Colonic mucosa (tissue), 4 donors: ENCODE results near the gene ZNF606. TPM values are rescaled to one million over a fixed set of nuclear protein-coding genes. Genes with fewer than 3 reads are reported as not detected.

ENCODE experiments used
- DNase-seq: peaks from one replicate; pipeline ENCODE4 v3.0.0-alpha.2; 2020
- H3K27ac ChIP-seq: fragments of 200-600 bp; one replicate; pipeline ENCODE4 v1.8.0; 2021
- H3K27me3 ChIP-seq: fragments of 200-600 bp; one replicate; pipeline ENCODE4 v1.8.0; 2021
- H3K36me3 ChIP-seq: fragments of 200-600 bp; one replicate; pipeline ENCODE4 v1.8.0; 2021
- H3K4me1 ChIP-seq: fragments of 200-600 bp; one replicate; pipeline ENCODE4 v1.8.0; 2021; ENCODE audit warnings: mild to moderate bottlenecking
- H3K4me3 ChIP-seq: fragments of 200-600 bp; one replicate; pipeline ENCODE4 v1.8.0; 2021
- H3K9ac ChIP-seq, 2 donors: one replicate each; pipeline ENCODE4 v1.7.0; 2013; ENCODE audit warnings: control low read depth in 2 of 2, low read depth in 2 of 2, low read length in 2 of 2
- H3K9me3 ChIP-seq: fragments of 200-600 bp; one replicate; pipeline ENCODE4 v1.8.0; 2021
- intact Hi-C: fragments of 100-400 bp; cut with DNase I; formaldehyde crosslinking; loops from one replicate; pipeline ENCODE4 v1.14.1; 2022
- total RNA-seq, 2 donors: library from RNA; stranded (reverse); fragmentation: NEBNext Ultra II Directional in 1 of 2; extraction: Animal tissue kit (Norgen Biotek cat#: 25700) in 1 of 2; gene quantifications; one replicate each; pipeline ENCODE4 v1.2.1, GENCODE V29; 2021
- TF ChIP-seq, protein P1 (sequence below): fragments of 200-600 bp; IDR thresholded peaks from one replicate; pipeline ENCODE4 v1.8.0; 2022; ENCODE audit warnings: antibody characterized with exemption, mild to moderate bottlenecking
- donor health status: healthy.
- donor health status: DM: no; HTN: no; CAD: no.
- donor health status: DM: no; HTN: no; CAD: no.

Gene ZNF606
- total RNA-seq, 2 donors from 2014 or later: 8.7 to 12.2 TPM

DNA sequence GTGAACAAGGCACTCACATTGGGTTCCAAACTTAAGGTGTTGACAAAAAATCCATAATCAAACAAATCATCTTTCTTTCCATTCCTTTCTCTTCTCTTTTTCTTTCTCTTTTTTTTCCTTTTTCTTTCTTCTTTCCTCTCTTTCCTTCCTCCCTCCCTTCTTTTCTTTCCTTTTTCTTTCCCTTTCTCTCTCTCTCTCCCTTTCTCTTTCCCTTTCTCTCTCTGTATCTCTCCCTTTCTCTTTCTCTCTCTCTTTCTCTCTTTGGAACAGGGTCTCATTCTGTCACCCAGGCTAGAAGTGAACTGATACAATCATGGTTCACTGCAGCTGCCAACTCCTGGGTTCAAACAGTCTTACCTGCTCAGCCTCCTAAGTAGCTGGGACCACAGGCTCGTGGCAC lies 40.8 kb downstream of the ZNF606 start:
- no peak overlapping the region for H3K4me3 ChIP-seq
- TF ChIP-seq, protein P1, sequence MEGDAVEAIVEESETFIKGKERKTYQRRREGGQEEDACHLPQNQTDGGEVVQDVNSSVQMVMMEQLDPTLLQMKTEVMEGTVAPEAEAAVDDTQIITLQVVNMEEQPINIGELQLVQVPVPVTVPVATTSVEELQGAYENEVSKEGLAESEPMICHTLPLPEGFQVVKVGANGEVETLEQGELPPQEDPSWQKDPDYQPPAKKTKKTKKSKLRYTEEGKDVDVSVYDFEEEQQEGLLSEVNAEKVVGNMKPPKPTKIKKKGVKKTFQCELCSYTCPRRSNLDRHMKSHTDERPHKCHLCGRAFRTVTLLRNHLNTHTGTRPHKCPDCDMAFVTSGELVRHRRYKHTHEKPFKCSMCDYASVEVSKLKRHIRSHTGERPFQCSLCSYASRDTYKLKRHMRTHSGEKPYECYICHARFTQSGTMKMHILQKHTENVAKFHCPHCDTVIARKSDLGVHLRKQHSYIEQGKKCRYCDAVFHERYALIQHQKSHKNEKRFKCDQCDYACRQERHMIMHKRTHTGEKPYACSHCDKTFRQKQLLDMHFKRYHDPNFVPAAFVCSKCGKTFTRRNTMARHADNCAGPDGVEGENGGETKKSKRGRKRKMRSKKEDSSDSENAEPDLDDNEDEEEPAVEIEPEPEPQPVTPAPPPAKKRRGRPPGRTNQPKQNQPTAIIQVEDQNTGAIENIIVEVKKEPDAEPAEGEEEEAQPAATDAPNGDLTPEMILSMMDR: no peak
- intact Hi-C loops: no loop called here
- DNase-seq: no peak
- H3K27ac ChIP-seq: no peak overlapping the region
- H3K9me3 ChIP-seq: no peaks in the 10 kb centered on the region
- H3K27me3 ChIP-seq: no peaks in the 10 kb centered on the region
- no peaks in the 10 kb centered on the region for H3K4me1 ChIP-seq
- H3K9ac ChIP-seq: no peak overlapping the region
- H3K36me3 ChIP-seq: no peaks in the 10 kb centered on the region

DNA sequence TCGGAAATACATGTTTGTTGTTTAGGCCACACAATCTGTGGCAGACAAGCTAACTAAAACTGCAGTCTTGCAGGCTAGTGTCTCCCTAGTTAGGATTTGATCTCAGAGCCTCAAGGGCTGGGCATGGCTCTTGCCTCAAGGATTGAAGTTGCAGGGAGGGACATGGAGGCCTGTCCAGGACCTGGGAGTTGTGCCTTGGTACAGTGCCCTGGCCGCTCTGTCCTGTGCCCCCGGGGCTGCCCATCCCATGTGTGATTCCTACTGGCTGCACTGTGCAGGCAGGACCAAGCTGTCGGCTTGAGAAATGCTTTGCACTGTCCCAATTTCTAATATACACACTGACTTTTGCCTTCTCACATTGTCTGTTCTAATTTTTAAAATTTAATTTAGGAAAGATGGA lies 47.6 kb downstream of the ZNF606 start:
- intact Hi-C loops: no loop called here
- no peak for DNase-seq
- no peaks in the 10 kb centered on the region for H3K9me3 ChIP-seq

DNA sequence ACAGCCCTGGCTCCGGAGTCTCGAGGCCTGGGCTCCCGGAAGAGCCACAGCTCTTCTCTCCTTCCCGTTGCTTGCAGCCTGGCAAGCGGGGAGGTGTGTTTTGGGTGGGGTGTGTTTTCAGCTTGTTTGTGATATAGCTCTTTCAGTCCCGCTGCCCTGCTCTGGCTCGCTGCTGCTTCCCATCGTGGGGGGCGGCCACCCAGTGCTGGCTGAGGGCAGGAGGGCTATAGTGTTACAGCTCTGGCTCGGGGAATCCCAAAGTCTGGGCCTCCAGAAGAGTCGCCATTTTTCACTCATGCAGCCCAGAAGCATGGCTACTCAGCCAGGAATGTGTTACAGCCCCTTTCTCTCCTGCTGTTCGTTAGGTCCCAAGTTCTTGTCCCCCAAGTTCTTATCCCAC lies 52.9 kb downstream of the ZNF606 start:
- TF ChIP-seq, protein P1: no peak
- DNase-seq: no peak
- H3K27ac ChIP-seq: no peak overlapping the region
- H3K36me3 ChIP-seq: no peaks in the 10 kb centered on the region
- H3K4me1 ChIP-seq: no peaks in the 10 kb centered on the region
- H3K9ac ChIP-seq: no peak overlapping the region
- no peaks in the 10 kb centered on the region for H3K9me3 ChIP-seq
- no peak overlapping the region for H3K4me3 ChIP-seq
- H3K27me3 ChIP-seq: no peaks in the 10 kb centered on the region
- intact Hi-C loops: no loop called here

More for the DNA sequence above, 47.6 kb downstream of the ZNF606 start:
- Histone ChIP-seq H3K27ac (no peak overlapping the region), H3K27me3 (no peaks in the 10 kb centered on the region), H3K4me1 (no peaks in the 10 kb centered on the region), H3K9ac (no peak overlapping the region), H3K4me3 (no peak overlapping the region), H3K36me3 (no peaks in the 10 kb centered on the region)
- TF ChIP-seq, protein P1: no peak

DNA sequence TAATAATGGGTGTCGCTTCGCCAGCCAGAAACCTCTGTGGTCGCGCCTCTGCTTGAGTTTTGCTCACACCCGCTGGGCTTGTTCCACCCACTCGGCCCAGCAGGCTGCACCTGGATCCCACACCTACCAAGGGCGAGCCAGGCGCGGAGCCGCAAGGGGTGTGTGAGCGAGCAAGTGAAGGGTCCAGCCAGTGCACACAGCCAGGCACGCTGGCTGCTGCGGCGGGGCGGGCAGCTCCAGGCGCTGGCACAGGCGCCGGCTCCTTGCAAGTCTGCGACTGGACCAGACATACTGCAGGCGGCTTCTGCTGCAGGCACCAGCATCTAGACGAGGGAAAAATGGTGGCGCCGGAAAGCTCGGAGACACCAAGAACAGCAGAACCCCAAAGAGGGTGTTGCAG lies 53.3 kb downstream of the ZNF606 start:
- H3K27me3 ChIP-seq: no peaks in the 10 kb centered on the region
- no peak for DNase-seq
- no peaks in the 10 kb centered on the region for H3K4me1 ChIP-seq
- TF ChIP-seq, protein P1: no peak
- intact Hi-C loops: no loop called here
- no peak overlapping the region for H3K4me3 ChIP-seq
- no peak overlapping the region for H3K27ac ChIP-seq
- no peak overlapping the region for H3K9ac ChIP-seq
- no peaks in the 10 kb centered on the region for H3K36me3 ChIP-seq
- H3K9me3 ChIP-seq: no peaks in the 10 kb centered on the region

DNA sequence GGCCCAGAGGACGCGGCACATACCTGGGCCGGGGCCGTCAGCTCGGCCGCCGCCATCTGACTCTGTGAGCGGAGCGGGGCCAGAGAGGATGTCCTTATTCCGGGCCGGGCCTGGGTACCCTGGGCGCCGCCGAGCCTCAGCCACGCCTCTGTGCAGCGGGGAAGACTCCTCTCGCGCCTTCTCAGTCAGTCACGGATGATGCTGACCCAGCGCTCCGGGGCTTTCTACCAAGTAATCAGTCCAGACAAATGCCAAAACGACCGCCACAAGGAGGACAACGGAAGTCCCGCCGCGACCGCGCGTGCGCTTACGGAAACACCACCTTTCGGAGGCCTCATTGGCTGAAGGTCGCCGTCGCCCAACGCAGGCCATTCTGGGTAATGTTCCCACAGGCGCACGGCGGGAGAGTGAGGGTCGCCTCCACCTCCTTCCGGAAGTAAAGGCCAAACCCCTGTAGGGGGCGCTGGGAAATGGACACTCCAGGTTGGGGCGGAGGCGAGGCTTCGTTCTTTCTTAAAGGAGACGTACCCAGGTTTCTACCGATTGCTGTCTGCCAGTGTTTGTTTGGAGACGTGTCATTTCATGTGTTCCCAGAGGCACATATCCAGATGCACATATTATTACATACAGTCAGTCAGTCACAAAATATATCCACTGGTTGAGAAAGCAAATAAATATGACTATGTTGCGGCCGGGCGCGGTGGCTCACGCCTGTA lies 55.0 kb downstream of the ZNF606 start, which contains the start of gene ZNF256:
ZNF256 (minus strand) TSS at position 288 of the 716 bp plus-strand sequence; CDS start at position 56, 232 bp downstream.
- Histone ChIP-seq H3K9ac (peak within 1 kb of the TSS; percentile 79 to 87), H3K4me1 (no peaks in the 10 kb centered on the region), H3K36me3 (no peaks in the 10 kb centered on the region), H3K4me3 (peak within 1 kb of the TSS; percentile 89), H3K27me3 (no peaks in the 10 kb centered on the region), H3K27ac (peak within 1 kb of the TSS; percentile 15), H3K9me3 (no peaks in the 10 kb centered on the region)
- intact Hi-C loops: no loop called here
- DNase-seq: peak; percentile 95
- TF ChIP-seq, protein P1: peak; percentile 44
